HG03064 (cell line): Measurements from ENCODE around the gene GRIP2.

Experiments
- ATAC-seq: cut with Tn5 transposase; IDR thresholded peaks from one replicate; pipeline ENCODE4 v1.9.1; 2021; ENCODE audit warnings: low read depth; ENCODE audit not compliant: unreplicated experiment

GRIP2 gene

GRCh38 chr3:14539742-14540491 lies at the start of gene GRIP2:
Gene GRIP2 (minus strand): TSS chr3:14540342. CDS start chr3:14540308, 34 bp downstream.
- no peak for ATAC-seq

- no peak for ATAC-seq
Measured at GRCh38 chr3:14588425-14589112, 48.4 kb upstream of the GRIP2 start.

GRCh38 chr3:14587740-14588360 lies 47.7 kb upstream of the GRIP2 start:
- ATAC-seq: no peak

- ATAC-seq: no peak
Measured at GRCh38 chr3:14586611-14587010, 46.5 kb upstream of the GRIP2 start.

GRCh38 chr3:14583548-14584091 lies 43.5 kb upstream of the GRIP2 start:
- ATAC-seq: no peak

- ATAC-seq: no peak
Measured at GRCh38 chr3:14582045-14582410, 41.9 kb upstream of the GRIP2 start.

GRCh38 chr3:14581334-14582044 lies 41.3 kb upstream of the GRIP2 start:
- no peak for ATAC-seq

GRCh38 chr3:14577897-14578296 lies 37.8 kb upstream of the GRIP2 start:
- no peak for ATAC-seq

GRCh38 chr3:14576163-14576562 lies 36.0 kb upstream of the GRIP2 start:
- ATAC-seq: no peak

- no peak for ATAC-seq
Measured at GRCh38 chr3:14574183-14574582, 34.0 kb upstream of the GRIP2 start.

GRCh38 chr3:14573706-14574105 lies 33.6 kb upstream of the GRIP2 start:
- ATAC-seq: no peak

- ATAC-seq: no peak
Measured at GRCh38 chr3:14570864-14571263, 30.7 kb upstream of the GRIP2 start.

- no peak for ATAC-seq
Measured at GRCh38 chr3:14570089-14570488, 29.9 kb upstream of the GRIP2 start.

GRCh38 chr3:14569474-14570000 lies 29.4 kb upstream of the GRIP2 start:
- no peak for ATAC-seq

- ATAC-seq: no peak
Measured at GRCh38 chr3:14568269-14568668, 28.1 kb upstream of the GRIP2 start.

- ATAC-seq: no peak
Measured at GRCh38 chr3:14566812-14567211, 26.7 kb upstream of the GRIP2 start.

GRCh38 chr3:14565868-14566588 lies 25.9 kb upstream of the GRIP2 start:
- ATAC-seq: no peak

GRCh38 chr3:14564741-14565140 lies 24.6 kb upstream of the GRIP2 start:
- ATAC-seq: no peak

- no peak for ATAC-seq
Measured at GRCh38 chr3:14563946-14564539, 23.9 kb upstream of the GRIP2 start.
